GM20000 (cell line): Measurements from ENCODE around the gene RHOBTB1.

Source experiments
- DNase-seq: peaks from one replicate; pipeline ENCODE4 v3.0.0; 2012; ENCODE audit warnings: low spot score
- CTCF ChIP-seq: IDR thresholded peaks from 2 replicates; pipeline ENCODE4 v1.5.1; 2012; ENCODE audit warnings: mild to moderate bottlenecking, control low read depth; ENCODE audit errors: extremely low read depth, missing control alignments

Gene RHOBTB1

GRCh38 chr10:60944058-60944909 is at the start of gene RHOBTB1:
Gene RHOBTB1 (minus strand): TSS chr10:60944185. CDS start chr10:60911542, 32,643 bp downstream.
- DNase-seq, result peak; percentile 14
- no peak for TF ChIP-seq CTCF

GRCh38 chr10:60992636-60993035 is 48.7 kb upstream of the RHOBTB1 start:
- no peak for TF ChIP-seq CTCF
- DNase-seq, result no peak

- no peak for TF ChIP-seq CTCF
- no peak for DNase-seq
Measured at GRCh38 chr10:60990663-60991062, 46.7 kb upstream of the RHOBTB1 start.

- TF ChIP-seq CTCF, result no peak
- DNase-seq, result no peak
Measured at GRCh38 chr10:60989400-60989876, 45.5 kb upstream of the RHOBTB1 start.

- no peak for TF ChIP-seq CTCF
- DNase-seq, result no peak
Measured at GRCh38 chr10:60986791-60987190, 42.8 kb upstream of the RHOBTB1 start.

- DNase-seq, result no peak
- TF ChIP-seq CTCF, result no peak
Measured at GRCh38 chr10:60985951-60986350, 42.0 kb upstream of the RHOBTB1 start.

- TF ChIP-seq CTCF, result no peak
- DNase-seq, result no peak
Measured at GRCh38 chr10:60980997-60981396, 37.0 kb upstream of the RHOBTB1 start.
